HepG2 (cell line): Measurements from ENCODE around the gene PLIN4. TPM values are rescaled to one million over a fixed set of nuclear protein-coding genes. Genes with fewer than 3 reads are reported as not detected.

Experiments
- GATAD2A ChIP-seq: IDR thresholded peaks from 2 replicates; pipeline ENCODE4 v1.6.1; 2016
- HHEX ChIP-seq: IDR thresholded peaks from 2 replicates; pipeline ENCODE4 v1.6.1; 2016; ENCODE audit warnings: control low read depth
- HIC2 ChIP-seq: sonication (generic); formaldehyde crosslinking; IDR thresholded peaks from 2 replicates; pipeline ENCODE4 v1.9.0; 2022; ENCODE audit warnings: low read depth, missing genetic modification reagents
- LCORL ChIP-seq, 2 experiments: fragments of 450-650 bp in 1 of 2; sonication (generic) in 1 of 2; formaldehyde crosslinking in 1 of 2; IDR thresholded peaks; 2 replicates each; pipeline versions ENCODE4 v1.5.0 to v1.6.1; 2017 to 2020; ENCODE audit warnings: antibody characterized with exemption in 1 of 2, missing genetic modification reagents in 1 of 2
- MAX ChIP-seq: IDR thresholded peaks from 2 replicates; pipeline ENCODE4 v1.6.1; 2012; ENCODE audit warnings: inconsistent platforms
- RARA ChIP-seq: IDR thresholded peaks from 2 replicates; pipeline ENCODE4 v1.6.1; 2016; ENCODE audit warnings: missing genetic modification reagents, missing compliant biosample characterization
- RFXAP ChIP-seq: sonication (generic); formaldehyde crosslinking; IDR thresholded peaks from 2 replicates; pipeline ENCODE4 v1.4.0; 2020; ENCODE audit warnings: missing genetic modification reagents, borderline replicate concordance
- SMAD3 ChIP-seq: sonication (generic); formaldehyde crosslinking; IDR thresholded peaks from 2 replicates; pipeline ENCODE4 v1.4.0; 2020; ENCODE audit warnings: missing genetic modification reagents
- ZBTB20 ChIP-seq: sonication (generic); formaldehyde crosslinking; IDR thresholded peaks from 2 replicates; pipeline ENCODE4 v1.8.1; 2023; ENCODE audit warnings: missing genetic modification reagents, low read depth, mild to moderate bottlenecking, borderline replicate concordance
- ZFP36L1 ChIP-seq: sonication (generic); formaldehyde crosslinking; IDR thresholded peaks from 2 replicates; pipeline ENCODE4 v1.8.0; 2022; ENCODE audit warnings: mild to moderate bottlenecking, missing genetic modification reagents, moderate library complexity
- ZFP90 ChIP-seq: sonication (generic); formaldehyde crosslinking; IDR thresholded peaks from 2 replicates; pipeline ENCODE4 v1.8.0; 2022; ENCODE audit warnings: missing genetic modification reagents, mild to moderate bottlenecking, inconsistent platforms, borderline replicate concordance
- ZFX ChIP-seq: sonication (generic); formaldehyde crosslinking; IDR thresholded peaks from 2 replicates; pipeline ENCODE4 v1.4.0; 2020; ENCODE audit warnings: mild to moderate bottlenecking, low read depth, missing genetic modification reagents, moderate library complexity
- ZNF430 ChIP-seq: sonication (generic); formaldehyde crosslinking; IDR thresholded peaks from 2 replicates; pipeline ENCODE4 v1.9.0; 2021; ENCODE audit warnings: mild to moderate bottlenecking, missing genetic modification reagents
- ZNF770 ChIP-seq: sonication (generic); formaldehyde crosslinking; IDR thresholded peaks from 2 replicates; pipeline ENCODE4 v1.5.0; 2020; ENCODE audit warnings: mild to moderate bottlenecking, missing genetic modification reagents
- polyA plus RNA-seq, 8 experiments: library from polyadenylated mRNA; depleted of rRNA in 3 of 8; stranded (reverse) in 7 of 8; unstranded in 1 of 8; fragments of >200 nt; fragmentation: Illumina TruSeq in 4 of 8; extraction: Trizol in 4 of 8; gene quantifications; 2 replicates each; pipeline versions ENCODE4 v1.2.1 to v1.2.3, GENCODE V29; 2011 to 2016; ENCODE audit warnings: low read depth in 4 of 8, missing spikeins in 1 of 8, mixed read lengths in 1 of 8; ENCODE audit not compliant: insufficient read depth in 1 of 8
- total RNA-seq, 5 experiments: library from RNA; depleted of rRNA; stranded (reverse); fragments of >200 nt; fragmentation: Illumina TruSeq; extraction: Trizol; gene quantifications; 2 replicates each; pipeline ENCODE4 v1.2.3, GENCODE V29; 2016; ENCODE audit warnings: low read depth in 1 of 5
- TF ChIP-seq, protein P1 (sequence below): sonication (generic); formaldehyde crosslinking; IDR thresholded peaks from 2 replicates; pipeline ENCODE4 v1.5.0; 2020; ENCODE audit warnings: missing genetic modification reagents
- TF ChIP-seq, protein P2 (sequence below), 2 experiments: fragments of 450-650 bp in 1 of 2; sonication (generic) in 1 of 2; formaldehyde crosslinking; IDR thresholded peaks; 2 replicates each; pipeline versions ENCODE4 v1.5.0 to v1.8.0; 2020 to 2022; ENCODE audit warnings: mild to moderate bottlenecking in 1 of 2, missing genetic modification reagents in 1 of 2
- TF ChIP-seq, protein P3 (sequence below): sonication (generic); formaldehyde crosslinking; IDR thresholded peaks from 2 replicates; pipeline ENCODE4 v1.4.0; 2020; ENCODE audit warnings: missing genetic modification reagents

Gene PLIN4
- total and polyA plus RNA-seq, 2 of the 13 experiments (the other 11 are each of a cell fraction or from before 2014, with no cell fraction given), result 1.1 to 1.3 TPM

GRCh38 chr19:4541114-4541805 is 23.0 kb upstream of the PLIN4 start (continued):
- TF ChIP-seq ZNF770 (CRISPR knock-in tag) (0 out of 2 replicates have a peak, but pooled peaks have one; percentile 6), LCORL (IDR thresholded peaks at IDR 0.05) (no peak), LCORL (CRISPR knock-in tag; IDR thresholded peaks at IDR 0.05) (peak; percentile 36; the same call in 1 of the 2 replicates), RARA (CRISPR knock-in tag) (peak; percentile 34; the same call in 1 of the 2 replicates), GATAD2A (CRISPR knock-in tag) (peak; percentile 35; the same call in 1 of the 2 replicates), ZBTB20 (no peak), ZFP90 (CRISPR knock-in tag) (0 out of 2 replicates have a peak, but pooled peaks have one; percentile 26), MAX (0 out of 2 replicates have a peak, but pooled peaks have one; percentile 13), ZFP36L1 (CRISPR knock-in tag) (no peak), ZFX (CRISPR knock-in tag) (0 out of 2 replicates have a peak, but pooled peaks have one; percentile 1), RFXAP (CRISPR knock-in tag) (0 out of 2 replicates have a peak, but pooled peaks have one; percentile 52), SMAD3 (no peak), HIC2 (CRISPR knock-in tag) (0 out of 2 replicates have a peak, but pooled peaks have one; percentile 44), HHEX (no peak), ZNF430 (no peak)
- TF ChIP-seq, protein P1, sequence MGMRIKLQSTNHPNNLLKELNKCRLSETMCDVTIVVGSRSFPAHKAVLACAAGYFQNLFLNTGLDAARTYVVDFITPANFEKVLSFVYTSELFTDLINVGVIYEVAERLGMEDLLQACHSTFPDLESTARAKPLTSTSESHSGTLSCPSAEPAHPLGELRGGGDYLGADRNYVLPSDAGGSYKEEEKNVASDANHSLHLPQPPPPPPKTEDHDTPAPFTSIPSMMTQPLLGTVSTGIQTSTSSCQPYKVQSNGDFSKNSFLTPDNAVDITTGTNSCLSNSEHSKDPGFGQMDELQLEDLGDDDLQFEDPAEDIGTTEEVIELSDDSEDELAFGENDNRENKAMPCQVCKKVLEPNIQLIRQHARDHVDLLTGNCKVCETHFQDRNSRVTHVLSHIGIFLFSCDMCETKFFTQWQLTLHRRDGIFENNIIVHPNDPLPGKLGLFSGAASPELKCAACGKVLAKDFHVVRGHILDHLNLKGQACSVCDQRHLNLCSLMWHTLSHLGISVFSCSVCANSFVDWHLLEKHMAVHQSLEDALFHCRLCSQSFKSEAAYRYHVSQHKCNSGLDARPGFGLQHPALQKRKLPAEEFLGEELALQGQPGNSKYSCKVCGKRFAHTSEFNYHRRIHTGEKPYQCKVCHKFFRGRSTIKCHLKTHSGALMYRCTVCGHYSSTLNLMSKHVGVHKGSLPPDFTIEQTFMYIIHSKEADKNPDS, result no peak
- TF ChIP-seq, protein P2, sequence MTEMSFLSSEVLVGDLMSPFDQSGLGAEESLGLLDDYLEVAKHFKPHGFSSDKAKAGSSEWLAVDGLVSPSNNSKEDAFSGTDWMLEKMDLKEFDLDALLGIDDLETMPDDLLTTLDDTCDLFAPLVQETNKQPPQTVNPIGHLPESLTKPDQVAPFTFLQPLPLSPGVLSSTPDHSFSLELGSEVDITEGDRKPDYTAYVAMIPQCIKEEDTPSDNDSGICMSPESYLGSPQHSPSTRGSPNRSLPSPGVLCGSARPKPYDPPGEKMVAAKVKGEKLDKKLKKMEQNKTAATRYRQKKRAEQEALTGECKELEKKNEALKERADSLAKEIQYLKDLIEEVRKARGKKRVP (CRISPR knock-in tag; IDR thresholded peaks at IDR 0.05), result peak in 1 of 2 experiments; percentile 48; a peak in 2 of 4 replicates
- TF ChIP-seq, protein P3, sequence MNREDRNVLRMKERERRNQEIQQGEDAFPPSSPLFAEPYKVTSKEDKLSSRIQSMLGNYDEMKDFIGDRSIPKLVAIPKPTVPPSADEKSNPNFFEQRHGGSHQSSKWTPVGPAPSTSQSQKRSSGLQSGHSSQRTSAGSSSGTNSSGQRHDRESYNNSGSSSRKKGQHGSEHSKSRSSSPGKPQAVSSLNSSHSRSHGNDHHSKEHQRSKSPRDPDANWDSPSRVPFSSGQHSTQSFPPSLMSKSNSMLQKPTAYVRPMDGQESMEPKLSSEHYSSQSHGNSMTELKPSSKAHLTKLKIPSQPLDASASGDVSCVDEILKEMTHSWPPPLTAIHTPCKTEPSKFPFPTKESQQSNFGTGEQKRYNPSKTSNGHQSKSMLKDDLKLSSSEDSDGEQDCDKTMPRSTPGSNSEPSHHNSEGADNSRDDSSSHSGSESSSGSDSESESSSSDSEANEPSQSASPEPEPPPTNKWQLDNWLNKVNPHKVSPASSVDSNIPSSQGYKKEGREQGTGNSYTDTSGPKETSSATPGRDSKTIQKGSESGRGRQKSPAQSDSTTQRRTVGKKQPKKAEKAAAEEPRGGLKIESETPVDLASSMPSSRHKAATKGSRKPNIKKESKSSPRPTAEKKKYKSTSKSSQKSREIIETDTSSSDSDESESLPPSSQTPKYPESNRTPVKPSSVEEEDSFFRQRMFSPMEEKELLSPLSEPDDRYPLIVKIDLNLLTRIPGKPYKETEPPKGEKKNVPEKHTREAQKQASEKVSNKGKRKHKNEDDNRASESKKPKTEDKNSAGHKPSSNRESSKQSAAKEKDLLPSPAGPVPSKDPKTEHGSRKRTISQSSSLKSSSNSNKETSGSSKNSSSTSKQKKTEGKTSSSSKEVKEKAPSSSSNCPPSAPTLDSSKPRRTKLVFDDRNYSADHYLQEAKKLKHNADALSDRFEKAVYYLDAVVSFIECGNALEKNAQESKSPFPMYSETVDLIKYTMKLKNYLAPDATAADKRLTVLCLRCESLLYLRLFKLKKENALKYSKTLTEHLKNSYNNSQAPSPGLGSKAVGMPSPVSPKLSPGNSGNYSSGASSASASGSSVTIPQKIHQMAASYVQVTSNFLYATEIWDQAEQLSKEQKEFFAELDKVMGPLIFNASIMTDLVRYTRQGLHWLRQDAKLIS (CRISPR knock-in tag), result no peak
